ENCODE data around the gene C18orf63. TPM values are rescaled to one million over a fixed set of nuclear protein-coding genes. Genes with fewer than 3 reads are reported as not detected.

C18orf63 gene
- total RNA-seq, 1 experiment from 2014 or later = not detected

GRCh38 chr18:74407888-74408287 lies 92.2 kb downstream of the C18orf63 start (continued):
- TF ChIP-seq STAT6 (CRISPR knock-in tag; conservative IDR thresholded peaks at IDR 0.05; ENCODE audit: low read depth) = no peak

Other genes starting within 250 kb of the C18orf63 start
- 0.96 to 1.9 TPM (median 1.6 TPM) in 3 replicates for gene FBXO15, start 168.0 kb upstream of the C18orf63 start, total RNA-seq (2021)
- 43.7 to 47.7 TPM (median 45.4 TPM) in 3 replicates for gene TIMM21, start 167.3 kb upstream of the C18orf63 start, total RNA-seq (2021)
- 127 to 170 TPM (median 159 TPM) in 3 replicates for gene CYB5A, start 23.9 kb upstream of the C18orf63 start, total RNA-seq (2021)
- not detected in 3 replicates for gene DIPK1C, start 141.5 kb downstream of the C18orf63 start, total RNA-seq (2021)
- 228 to 248 TPM (median 229 TPM) in 3 replicates for gene CNDP2, start 180.5 kb downstream of the C18orf63 start, total RNA-seq (2021)
- 0.11 to 0.28 TPM (median 0.25 TPM) in 3 replicates for gene CNDP1, start 218.7 kb downstream of the C18orf63 start, total RNA-seq (2021)